Esophagus squamous epithelium (tissue), 4 donors: Measurements from ENCODE around the gene CPB1.

Experiments used
- POLR2A ChIP-seq, 4 donors: fragments of 450-650 bp; IDR thresholded peaks; one replicate each; pipeline ENCODE4 v1.6.1; 2017; ENCODE audit warnings: antibody characterized with exemption in 4 of 4, mild to moderate bottlenecking in 4 of 4, moderate library complexity in 3 of 4
- TF ChIP-seq, protein P1 (sequence below), 6 experiments: fragments of 450-650 bp in 4 of 6; fragments of 200-600 bp in 2 of 6; sonication (generic) in 2 of 6; IDR thresholded peaks; one replicate each; pipeline ENCODE4 v1.5.1; 2016 to 2019; ENCODE audit warnings: antibody characterized with exemption in 6 of 6, mild to moderate bottlenecking in 4 of 6, moderate library complexity in 4 of 6

DNA sequence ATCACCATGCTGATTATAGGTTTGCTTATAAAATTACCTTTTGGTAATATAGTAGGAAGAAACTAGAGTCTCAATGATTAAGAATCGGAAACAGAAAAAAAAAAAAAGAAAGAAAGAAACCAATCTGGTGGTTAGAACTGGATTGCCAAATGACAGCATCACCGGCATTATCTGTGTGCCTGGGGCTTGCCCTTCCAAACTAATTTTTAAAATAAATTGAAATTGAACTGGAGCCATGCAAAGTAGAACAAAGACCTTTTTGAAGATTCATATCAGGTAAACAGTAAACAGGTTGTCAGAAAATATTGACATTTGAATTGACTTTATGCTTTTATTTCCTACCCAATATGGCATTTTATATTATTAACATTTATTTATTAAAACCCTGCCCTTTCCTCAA is 11.2 kb upstream of the CPB1 start:
- TF ChIP-seq, protein P1, sequence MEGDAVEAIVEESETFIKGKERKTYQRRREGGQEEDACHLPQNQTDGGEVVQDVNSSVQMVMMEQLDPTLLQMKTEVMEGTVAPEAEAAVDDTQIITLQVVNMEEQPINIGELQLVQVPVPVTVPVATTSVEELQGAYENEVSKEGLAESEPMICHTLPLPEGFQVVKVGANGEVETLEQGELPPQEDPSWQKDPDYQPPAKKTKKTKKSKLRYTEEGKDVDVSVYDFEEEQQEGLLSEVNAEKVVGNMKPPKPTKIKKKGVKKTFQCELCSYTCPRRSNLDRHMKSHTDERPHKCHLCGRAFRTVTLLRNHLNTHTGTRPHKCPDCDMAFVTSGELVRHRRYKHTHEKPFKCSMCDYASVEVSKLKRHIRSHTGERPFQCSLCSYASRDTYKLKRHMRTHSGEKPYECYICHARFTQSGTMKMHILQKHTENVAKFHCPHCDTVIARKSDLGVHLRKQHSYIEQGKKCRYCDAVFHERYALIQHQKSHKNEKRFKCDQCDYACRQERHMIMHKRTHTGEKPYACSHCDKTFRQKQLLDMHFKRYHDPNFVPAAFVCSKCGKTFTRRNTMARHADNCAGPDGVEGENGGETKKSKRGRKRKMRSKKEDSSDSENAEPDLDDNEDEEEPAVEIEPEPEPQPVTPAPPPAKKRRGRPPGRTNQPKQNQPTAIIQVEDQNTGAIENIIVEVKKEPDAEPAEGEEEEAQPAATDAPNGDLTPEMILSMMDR (IDR thresholded peaks at IDR 0.05) = no peak
- TF ChIP-seq POLR2A (IDR thresholded peaks at IDR 0.05) = no peak
